ENCODE data around the gene ASIC1.
A peak's percentile ranks its signal among the peaks of the same experiment; 100 is the strongest.

The ASIC1 gene

DNA sequence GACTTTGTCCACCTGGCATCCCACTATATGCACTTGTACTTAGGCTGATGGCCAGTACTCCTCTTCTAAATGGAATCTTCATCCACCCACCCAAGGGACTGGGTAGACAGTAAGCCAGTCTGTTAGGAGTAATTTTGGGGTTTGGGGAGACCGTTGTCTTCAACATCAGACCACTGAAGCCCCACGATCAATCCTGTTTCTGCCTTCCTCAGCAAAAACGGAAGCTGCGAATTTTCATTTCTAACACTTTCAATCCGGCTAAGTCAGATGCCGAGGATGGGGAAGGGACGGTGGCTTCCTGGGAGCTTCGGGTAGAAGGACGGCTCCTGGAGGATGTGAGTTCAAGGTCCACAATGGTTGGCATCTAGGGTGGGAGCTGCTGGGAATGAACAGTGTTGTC lies 29.8 kb downstream of the ASIC1 start:
- TF ChIP-seq, protein P1, sequence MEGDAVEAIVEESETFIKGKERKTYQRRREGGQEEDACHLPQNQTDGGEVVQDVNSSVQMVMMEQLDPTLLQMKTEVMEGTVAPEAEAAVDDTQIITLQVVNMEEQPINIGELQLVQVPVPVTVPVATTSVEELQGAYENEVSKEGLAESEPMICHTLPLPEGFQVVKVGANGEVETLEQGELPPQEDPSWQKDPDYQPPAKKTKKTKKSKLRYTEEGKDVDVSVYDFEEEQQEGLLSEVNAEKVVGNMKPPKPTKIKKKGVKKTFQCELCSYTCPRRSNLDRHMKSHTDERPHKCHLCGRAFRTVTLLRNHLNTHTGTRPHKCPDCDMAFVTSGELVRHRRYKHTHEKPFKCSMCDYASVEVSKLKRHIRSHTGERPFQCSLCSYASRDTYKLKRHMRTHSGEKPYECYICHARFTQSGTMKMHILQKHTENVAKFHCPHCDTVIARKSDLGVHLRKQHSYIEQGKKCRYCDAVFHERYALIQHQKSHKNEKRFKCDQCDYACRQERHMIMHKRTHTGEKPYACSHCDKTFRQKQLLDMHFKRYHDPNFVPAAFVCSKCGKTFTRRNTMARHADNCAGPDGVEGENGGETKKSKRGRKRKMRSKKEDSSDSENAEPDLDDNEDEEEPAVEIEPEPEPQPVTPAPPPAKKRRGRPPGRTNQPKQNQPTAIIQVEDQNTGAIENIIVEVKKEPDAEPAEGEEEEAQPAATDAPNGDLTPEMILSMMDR (conservative IDR thresholded peaks at IDR 0.05) = no peak

DNA sequence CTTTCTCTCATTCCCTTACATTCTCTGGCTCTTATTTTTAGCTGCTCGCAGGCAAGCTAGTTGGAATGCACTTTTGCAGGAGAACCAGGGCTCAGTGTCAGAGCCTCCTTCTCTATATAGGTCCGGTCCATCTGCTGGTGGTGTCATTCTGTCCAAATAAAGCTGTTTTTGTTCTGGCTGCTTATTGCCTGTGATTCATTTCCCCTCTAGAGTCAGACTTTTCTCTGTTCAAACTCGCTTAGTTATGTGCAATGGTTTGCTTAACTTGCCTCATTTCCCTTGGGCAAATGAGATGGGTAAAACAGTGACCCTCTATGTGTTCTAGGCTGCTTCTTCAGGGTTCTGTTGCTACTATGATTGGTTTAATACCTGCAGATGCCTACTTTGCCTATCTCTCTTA lies 30.6 kb downstream of the ASIC1 start:
- TF ChIP-seq, protein P1 (conservative IDR thresholded peaks at IDR 0.05) = no peak
- H3K27ac ChIP-seq = 0 out of 2 replicates have a peak overlapping the region, but pooled peaks have one; percentile 4

More for the DNA sequence above, 29.8 kb downstream of the ASIC1 start:
- H3K27ac ChIP-seq = no peak overlapping the region

- TF ChIP-seq, protein P1 (conservative IDR thresholded peaks at IDR 0.05) = peak; percentile 94
- H3K27ac ChIP-seq = 0 out of 2 replicates have a peak overlapping the region, but pooled peaks have one; percentile 4
Observed at GRCh38 chr12:50088577-50089335, 31.4 kb downstream of the ASIC1 start.

- H3K27ac ChIP-seq = no peak overlapping the region
- TF ChIP-seq, protein P1 (conservative IDR thresholded peaks at IDR 0.05) = no peak
Observed at GRCh38 chr12:50089730-50090129, 32.3 kb downstream of the ASIC1 start.

DNA sequence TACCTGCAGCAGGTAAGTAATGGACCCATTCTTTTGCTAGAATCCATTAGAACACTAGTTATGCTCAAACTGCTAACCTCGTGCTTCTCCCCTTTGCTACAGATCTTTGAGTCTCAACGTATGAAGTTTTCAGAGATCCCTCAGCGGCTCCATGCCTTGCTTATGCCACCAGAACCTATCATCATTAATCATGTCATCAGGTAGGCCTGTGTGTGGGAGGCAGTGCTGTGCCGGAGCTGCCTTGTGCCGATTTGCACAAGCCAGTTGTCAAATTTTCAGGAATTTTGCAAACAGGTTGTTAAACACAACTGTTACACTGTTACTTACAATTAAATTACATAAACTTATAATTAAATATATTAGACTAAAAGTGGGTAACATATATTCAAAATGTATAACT lies 33.0 kb downstream of the ASIC1 start:
- TF ChIP-seq, protein P1 (conservative IDR thresholded peaks at IDR 0.05) = no peak
- H3K27ac ChIP-seq = no peak overlapping the region

DNA sequence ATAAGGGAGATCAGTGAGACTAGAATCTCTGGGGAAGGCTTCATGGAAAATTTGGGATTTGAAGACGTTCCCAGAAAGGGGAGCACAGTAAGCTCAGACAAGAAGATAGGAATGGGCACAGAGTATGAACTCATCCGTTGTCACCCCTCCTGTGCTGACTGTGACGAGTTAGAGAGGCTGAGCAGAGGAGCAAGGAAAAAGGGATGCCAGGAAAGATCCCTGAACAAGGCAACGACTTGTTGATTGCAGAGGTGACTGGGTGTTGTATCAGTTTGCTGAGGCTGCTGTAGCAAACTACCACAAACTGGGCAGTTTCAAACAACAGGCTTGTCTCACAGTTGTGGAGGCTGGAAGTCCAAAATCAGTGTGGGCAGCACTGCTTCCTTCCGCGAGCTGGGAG lies 40.6 kb downstream of the ASIC1 start:
- TF ChIP-seq, protein P1 (conservative IDR thresholded peaks at IDR 0.05) = no peak

GRCh38 chr12:50099302-50100008 lies 42.1 kb downstream of the ASIC1 start:
- H3K27ac ChIP-seq = no peak overlapping the region
- TF ChIP-seq, protein P1 (conservative IDR thresholded peaks at IDR 0.05) = no peak

More for the DNA sequence above, 40.6 kb downstream of the ASIC1 start:
- no peak overlapping the region for H3K27ac ChIP-seq
